Nephron (organoid): ENCODE data around the gene IQCE.

Experiments
- H3K27ac Mint-ChIP-seq, 3 experiments: 2 replicates each; pipeline ENCODE4 v1.8.0; 2020; ENCODE audit warnings: mixed read lengths in 3 of 3, mild to moderate bottlenecking in 2 of 3, moderate library complexity in 1 of 3
- H3K27me3 Mint-ChIP-seq: 2 replicates; pipeline ENCODE4 v1.8.0; 2021; ENCODE audit warnings: low read depth, mild to moderate bottlenecking, moderate library complexity, mixed read lengths
- H3K36me3 Mint-ChIP-seq: 2 replicates; pipeline ENCODE4 v1.8.0; 2020; ENCODE audit warnings: low read depth, mixed read lengths
- H3K4me1 Mint-ChIP-seq: 2 replicates; pipeline ENCODE4 v1.8.0; 2020; ENCODE audit warnings: mixed read lengths
- H3K4me3 Mint-ChIP-seq, 3 experiments: 2 replicates each; pipeline ENCODE4 v1.8.0; 2020; ENCODE audit warnings: mild to moderate bottlenecking in 3 of 3, mixed read lengths in 3 of 3, moderate library complexity in 2 of 3
- H3K9me3 Mint-ChIP-seq: 2 replicates; pipeline ENCODE4 v1.8.0; 2020; ENCODE audit warnings: mixed read lengths
- CTCF ChIP-seq, 3 experiments: fragments of 200-600 bp; sonication (generic); IDR thresholded peaks; one replicate each; pipeline ENCODE4 v1.5.0; 2021; ENCODE audit warnings: antibody characterized with exemption in 3 of 3; ENCODE audit not compliant: unreplicated experiment in 3 of 3

The IQCE gene

DNA sequence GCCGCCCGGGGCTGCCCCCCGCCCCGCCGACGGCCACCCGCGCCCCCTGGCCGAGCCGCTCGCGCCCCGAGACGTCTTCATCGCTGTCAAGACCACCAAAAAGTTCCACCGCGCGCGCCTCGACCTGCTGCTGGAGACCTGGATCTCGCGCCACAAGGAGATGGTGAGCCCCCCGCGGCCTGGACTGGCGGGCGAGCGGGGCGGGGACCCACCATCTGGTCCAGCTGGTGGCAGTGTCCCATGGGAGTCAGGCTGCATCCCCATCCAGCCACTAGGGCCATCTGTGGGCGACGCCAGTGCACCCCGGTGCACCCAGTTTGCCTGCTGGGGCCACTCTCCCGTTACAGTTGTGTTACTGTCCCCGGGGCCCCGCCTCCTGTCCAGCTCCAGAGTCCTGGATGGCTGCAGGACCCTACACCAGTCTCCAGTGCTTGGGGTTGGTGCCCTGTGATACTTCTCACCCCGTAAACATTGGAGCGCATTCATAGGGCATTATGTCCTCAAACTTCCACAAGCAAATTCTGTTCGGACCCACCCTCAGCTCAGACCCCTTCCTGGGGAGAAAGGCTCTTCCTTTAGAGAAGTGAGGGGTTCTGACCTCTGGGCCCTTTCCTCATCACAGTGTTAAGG lies 38.5 kb upstream of the IQCE start:
- TF ChIP-seq CTCF (IDR thresholded peaks at IDR 0.05; ENCODE audit: unreplicated experiment in 3 of 3), result no peak
- Mint-ChIP-seq H3K27me3 (peaks cover 7% of the 10 kb centered on the region), H3K4me1 (peaks cover 44% of the 10 kb centered on the region), H3K27ac (peak overlapping the region; percentile 40 to 61 (median 51)), H3K36me3 (peaks cover 4% of the 10 kb centered on the region), H3K4me3 (peak overlapping the region; percentile 89 to 93 (median 93)), H3K9me3 (no peaks in the 10 kb centered on the region)

DNA sequence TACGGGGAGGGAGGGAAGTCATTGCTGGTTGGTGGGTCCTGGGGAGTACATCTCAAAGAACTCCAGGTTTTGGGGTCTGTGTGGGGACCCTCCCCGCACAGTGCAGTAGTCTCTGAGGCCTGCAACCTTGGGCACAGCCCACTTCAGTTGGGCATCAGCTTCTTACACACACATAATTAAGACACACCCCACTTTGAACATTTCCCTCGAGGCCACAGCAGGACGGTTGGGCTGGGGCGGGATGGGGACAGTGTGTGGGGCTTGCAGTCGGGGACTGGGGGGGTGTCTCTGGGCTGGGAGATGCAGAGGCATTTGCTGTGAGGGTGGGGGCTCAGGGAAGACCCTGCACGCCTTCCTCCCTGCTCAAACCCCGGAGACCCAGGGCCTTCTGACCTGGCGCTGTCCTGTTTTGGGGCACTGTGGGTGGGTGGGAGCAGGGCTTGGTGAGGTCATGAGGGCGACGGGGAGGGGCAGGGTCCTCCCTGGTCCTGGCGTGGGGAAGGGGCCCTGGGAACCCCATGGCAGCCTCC lies 38.0 kb upstream of the IQCE start:
- H3K4me1 Mint-ChIP-seq, result peaks cover 44% of the 10 kb centered on the region
- peaks cover 4% of the 10 kb centered on the region for H3K36me3 Mint-ChIP-seq
- peak overlapping the region; percentile 40 to 61 (median 51) for H3K27ac Mint-ChIP-seq
- H3K9me3 Mint-ChIP-seq, result no peaks in the 10 kb centered on the region
- TF ChIP-seq CTCF (IDR thresholded peaks at IDR 0.05; ENCODE audit: unreplicated experiment in 3 of 3), result no peak
- H3K4me3 Mint-ChIP-seq, result peak overlapping the region; percentile 89 to 93 (median 93)
- peaks cover 7% of the 10 kb centered on the region for H3K27me3 Mint-ChIP-seq

DNA sequence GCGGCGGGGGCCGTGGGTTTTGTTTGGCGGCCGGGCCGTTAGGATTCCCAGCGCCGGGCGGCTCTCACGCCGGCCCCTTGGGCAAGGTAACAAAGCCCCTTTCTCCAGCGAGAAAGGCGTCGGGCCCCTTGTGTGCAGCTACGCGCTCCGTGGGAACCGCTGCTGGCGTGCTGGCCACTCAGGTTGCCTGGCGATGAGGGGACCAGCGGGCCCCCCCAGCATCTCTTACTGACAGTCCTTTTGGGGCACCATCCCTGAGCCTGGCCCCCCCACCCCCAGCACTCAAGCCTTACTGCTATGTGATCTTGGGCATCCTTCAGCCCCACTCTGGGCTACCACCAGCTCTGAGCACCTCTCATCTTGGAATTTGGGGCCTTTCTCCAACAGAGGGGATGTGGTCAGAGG lies 37.4 kb upstream of the IQCE start:
- H3K36me3 Mint-ChIP-seq, result peaks cover 4% of the 10 kb centered on the region
- peak overlapping the region in 1 of 3 experiments; percentile 26 for H3K27ac Mint-ChIP-seq
- H3K4me1 Mint-ChIP-seq, result peaks cover 41% of the 10 kb centered on the region
- TF ChIP-seq CTCF (IDR thresholded peaks at IDR 0.05; ENCODE audit: unreplicated experiment in 3 of 3), result no peak
- H3K4me3 Mint-ChIP-seq, result peak overlapping the region; percentile 87 to 88 (median 88)
- no peaks in the 10 kb centered on the region for H3K9me3 Mint-ChIP-seq
- H3K27me3 Mint-ChIP-seq, result peaks cover 7% of the 10 kb centered on the region

- H3K4me3 Mint-ChIP-seq, result peak overlapping the region; percentile 87 to 88 (median 88)
- peaks cover 36% of the 10 kb centered on the region for H3K4me1 Mint-ChIP-seq
- H3K36me3 Mint-ChIP-seq, result peaks cover 4% of the 10 kb centered on the region
- peak overlapping the region in 1 of 3 experiments; percentile 26 for H3K27ac Mint-ChIP-seq
- no peaks in the 10 kb centered on the region for H3K9me3 Mint-ChIP-seq
- peaks cover 7% of the 10 kb centered on the region for H3K27me3 Mint-ChIP-seq
- no peak for TF ChIP-seq CTCF (IDR thresholded peaks at IDR 0.05; ENCODE audit: unreplicated experiment in 3 of 3)
Measured at GRCh38 chr7:2521952-2522591, 36.7 kb upstream of the IQCE start.

- TF ChIP-seq CTCF (IDR thresholded peaks at IDR 0.05; ENCODE audit: unreplicated experiment in 3 of 3), result no peak
- H3K27ac Mint-ChIP-seq, result peak overlapping the region; percentile 76 to 90 (median 88)
- H3K4me3 Mint-ChIP-seq, result peak overlapping the region; percentile 87 to 88 (median 88)
- peaks cover 2% of the 10 kb centered on the region for H3K27me3 Mint-ChIP-seq
- no peaks in the 10 kb centered on the region for H3K9me3 Mint-ChIP-seq
- H3K4me1 Mint-ChIP-seq, result peaks cover 32% of the 10 kb centered on the region
- H3K36me3 Mint-ChIP-seq, result peaks cover 4% of the 10 kb centered on the region
Measured at GRCh38 chr7:2522780-2523433, 35.9 kb upstream of the IQCE start.
